SK-N-SH treated with all-trans-retinoic acid at 6 μM for 48 hours (cell line): Measurements from ENCODE around the gene PGF.

Experiments
- ATAC-seq: fragments of 200-7000 bp; cut with Tn5 transposase; 3 replicates; pipeline ENCODE4 v1.9.1; 2020; ENCODE audit warnings: mild to moderate bottlenecking, moderate library complexity
- ARNTL ChIP-seq: fragments of 450-650 bp; formaldehyde crosslinking; IDR thresholded peaks from 2 replicates; pipeline ENCODE4 v1.5.0; 2020; ENCODE audit warnings: low read depth, mild to moderate bottlenecking, moderate library complexity, borderline replicate concordance
- CREB5 ChIP-seq: fragments of 250-450 bp; sonication (Bioruptor Pico); IDR thresholded peaks from 2 replicates; pipeline ENCODE4 v1.5.1; 2020; ENCODE audit warnings: low read depth, mild to moderate bottlenecking, moderate library complexity
- CSDC2 ChIP-seq: fragments of 250-450 bp; sonication (Bioruptor Pico); IDR thresholded peaks from 2 replicates; pipeline ENCODE4 v1.5.0; 2020; ENCODE audit warnings: mild to moderate bottlenecking, moderate library complexity
- ESRRG ChIP-seq: fragments of 250-450 bp; sonication (Bioruptor Pico); IDR thresholded peaks from 2 replicates; pipeline ENCODE4 v1.6.1; 2021; ENCODE audit warnings: mild to moderate bottlenecking
- ISL1 ChIP-seq: fragments of 250-450 bp; sonication (Bioruptor Pico); IDR thresholded peaks from 2 replicates; pipeline ENCODE4 v2.1.2; 2022; ENCODE audit warnings: mild to moderate bottlenecking, moderate library complexity
- OSR1 ChIP-seq: fragments of 250-450 bp; sonication (Bioruptor Pico); IDR thresholded peaks from 2 replicates; pipeline ENCODE4 v1.8.0; 2022; ENCODE audit warnings: moderate library complexity, mild to moderate bottlenecking, inconsistent platforms
- PATZ1 ChIP-seq: fragments of 250-450 bp; sonication (Bioruptor Pico); IDR thresholded peaks from 2 replicates; pipeline ENCODE4 v1.8.0; 2020; ENCODE audit warnings: mild to moderate bottlenecking, moderate library complexity, borderline replicate concordance
- POU6F1 ChIP-seq: fragments of 250-450 bp; sonication (Bioruptor Pico); IDR thresholded peaks from 2 replicates; pipeline ENCODE4 v1.8.0; 2021; ENCODE audit warnings: low read depth, mild to moderate bottlenecking, moderate library complexity, borderline replicate concordance
- PPARA ChIP-seq: fragments of 250-450 bp; sonication (Bioruptor Pico); IDR thresholded peaks from 2 replicates; pipeline ENCODE4 v1.5.0; 2020; ENCODE audit warnings: mild to moderate bottlenecking, borderline replicate concordance
- RARB ChIP-seq: fragments of 250-450 bp; sonication (Bioruptor Pico); IDR thresholded peaks from 2 replicates; pipeline ENCODE4 v1.8.0; 2021; ENCODE audit warnings: mild to moderate bottlenecking, moderate library complexity
- SNAI2 ChIP-seq: fragments of 250-450 bp; sonication (Bioruptor Pico); IDR thresholded peaks from 2 replicates; pipeline ENCODE4 v1.5.0; 2020; ENCODE audit warnings: mild to moderate bottlenecking, moderate library complexity
- TCF4 ChIP-seq: fragments of 250-450 bp; sonication (Bioruptor Pico); IDR thresholded peaks from 2 replicates; pipeline ENCODE4 v1.8.0; 2021; ENCODE audit warnings: mild to moderate bottlenecking, moderate library complexity, borderline replicate concordance
- TOX ChIP-seq: fragments of 250-450 bp; sonication (Bioruptor Pico); IDR thresholded peaks from 2 replicates; pipeline ENCODE4 v1.8.0; 2021; ENCODE audit warnings: mild to moderate bottlenecking, moderate library complexity, borderline replicate concordance
- TSHZ2 ChIP-seq: fragments of 250-450 bp; sonication (Bioruptor Pico); IDR thresholded peaks from 2 replicates; pipeline ENCODE4 v1.5.0; 2020; ENCODE audit warnings: mild to moderate bottlenecking, moderate library complexity
- ZC3H10 ChIP-seq: fragments of 250-450 bp; sonication (Bioruptor Pico); IDR thresholded peaks from 2 replicates; pipeline ENCODE4 v1.5.1; 2021; ENCODE audit warnings: mild to moderate bottlenecking, moderate library complexity
- ZFP30 ChIP-seq: fragments of 450-650 bp; formaldehyde crosslinking; IDR thresholded peaks from 2 replicates; pipeline ENCODE4 v1.5.0; 2022; ENCODE audit warnings: mild to moderate bottlenecking, moderate library complexity
- ZNF70 ChIP-seq: fragments of 450-650 bp; formaldehyde crosslinking; IDR thresholded peaks from 2 replicates; pipeline ENCODE4 v1.5.0; 2020; ENCODE audit warnings: mild to moderate bottlenecking, moderate library complexity
- ZNF8 ChIP-seq: fragments of 450-650 bp; formaldehyde crosslinking; IDR thresholded peaks from 2 replicates; pipeline ENCODE4 v1.5.0; 2020; ENCODE audit warnings: mild to moderate bottlenecking, moderate library complexity

Gene PGF

GRCh38 chr14:74936731-74937130, 18.7 kb downstream of the PGF start:
- ATAC-seq = no peak

GRCh38 chr14:74936151-74936550, 19.2 kb downstream of the PGF start:
- no peak for ATAC-seq
- no peak for TF ChIP-seq POU6F1 (CRISPR knock-in tag)
- no peak for TF ChIP-seq TSHZ2 (CRISPR knock-in tag)
- TF ChIP-seq PPARA (CRISPR knock-in tag) = no peak
- TF ChIP-seq ZNF70 (CRISPR knock-in tag) = no peak
- no peak for TF ChIP-seq TOX (CRISPR knock-in tag)
- no peak for TF ChIP-seq RARB
- no peak for TF ChIP-seq CREB5 (CRISPR knock-in tag)
- no peak for TF ChIP-seq ZFP30 (CRISPR knock-in tag)
- no peak for TF ChIP-seq SNAI2
- TF ChIP-seq ARNTL (CRISPR knock-in tag) = no peak
- no peak for TF ChIP-seq OSR1 (CRISPR knock-in tag)
- no peak for TF ChIP-seq TCF4 (CRISPR knock-in tag)
- no peak for TF ChIP-seq ISL1
- TF ChIP-seq CSDC2 (CRISPR knock-in tag) = no peak

More at GRCh38 chr14:74936731-74937130, 18.7 kb downstream of the PGF start:
- TF ChIP-seq ZC3H10 (CRISPR knock-in tag) (no peak), TSHZ2 (CRISPR knock-in tag) (no peak), TOX (CRISPR knock-in tag) (no peak)

GRCh38 chr14:74935360-74935680, 20.1 kb downstream of the PGF start:
- TF ChIP-seq OSR1 (CRISPR knock-in tag) = no peak
- no peak for TF ChIP-seq ARNTL (CRISPR knock-in tag)
- no peak for TF ChIP-seq ZNF8 (CRISPR knock-in tag)
- no peak for TF ChIP-seq TCF4 (CRISPR knock-in tag)
- TF ChIP-seq, all 23 proteins: peak for 0
- ATAC-seq = no peak

- no peak for ATAC-seq
- no peak for TF ChIP-seq PATZ1
- no peak for TF ChIP-seq ESRRG (CRISPR knock-in tag)
Measured at GRCh38 chr14:74934476-74935359, 20.7 kb downstream of the PGF start.
